ENCODE measurements around the gene HOXC6. TPM values are rescaled to one million over a fixed set of nuclear protein-coding genes. Genes with fewer than 3 reads are reported as not detected.
"Not testable (repeated sequence)": the region's sequence is repeated elsewhere in the genome, so short reads cannot be mapped to it uniquely, and the experiment has no call there.

The HOXC6 gene
- total and polyA plus RNA-seq, 4 donors: 0.18 to 0.71 (median 0.35) TPM

- H3K9ac ChIP-seq (ENCODE audit: insufficient read depth in 1 of 2, low read length in 2 of 2): no peak overlapping the region
- ATAC-seq (ENCODE audit: insufficient read depth, low FRiP score) (no peak), DNase-seq (no peak)
- no peak overlapping the region for H3K4me3 ChIP-seq
- H3K9me3 ChIP-seq (ENCODE audit: control insufficient read depth in 4 of 4, insufficient read depth in 3 of 4, low read length in 3 of 4): peaks cover 0 to 5% (median 0%) of the 10 kb centered on the region in 4 donors
- TF ChIP-seq, protein P1, sequence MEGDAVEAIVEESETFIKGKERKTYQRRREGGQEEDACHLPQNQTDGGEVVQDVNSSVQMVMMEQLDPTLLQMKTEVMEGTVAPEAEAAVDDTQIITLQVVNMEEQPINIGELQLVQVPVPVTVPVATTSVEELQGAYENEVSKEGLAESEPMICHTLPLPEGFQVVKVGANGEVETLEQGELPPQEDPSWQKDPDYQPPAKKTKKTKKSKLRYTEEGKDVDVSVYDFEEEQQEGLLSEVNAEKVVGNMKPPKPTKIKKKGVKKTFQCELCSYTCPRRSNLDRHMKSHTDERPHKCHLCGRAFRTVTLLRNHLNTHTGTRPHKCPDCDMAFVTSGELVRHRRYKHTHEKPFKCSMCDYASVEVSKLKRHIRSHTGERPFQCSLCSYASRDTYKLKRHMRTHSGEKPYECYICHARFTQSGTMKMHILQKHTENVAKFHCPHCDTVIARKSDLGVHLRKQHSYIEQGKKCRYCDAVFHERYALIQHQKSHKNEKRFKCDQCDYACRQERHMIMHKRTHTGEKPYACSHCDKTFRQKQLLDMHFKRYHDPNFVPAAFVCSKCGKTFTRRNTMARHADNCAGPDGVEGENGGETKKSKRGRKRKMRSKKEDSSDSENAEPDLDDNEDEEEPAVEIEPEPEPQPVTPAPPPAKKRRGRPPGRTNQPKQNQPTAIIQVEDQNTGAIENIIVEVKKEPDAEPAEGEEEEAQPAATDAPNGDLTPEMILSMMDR (IDR thresholded peaks at IDR 0.05; ENCODE audit: control extremely low read depth, extremely low read depth): no peak
- no peak overlapping the region for H3K27ac ChIP-seq (ENCODE audit: low read depth in 1 of 2, low read length in 1 of 2)
- H3K27me3 ChIP-seq (ENCODE audit: control insufficient read depth in 3 of 3, insufficient read depth in 3 of 3, low read length in 2 of 3): peaks cover 11 to 78% (median 65%) of the 10 kb centered on the region in 3 donors
- H3K36me3 ChIP-seq (ENCODE audit: control insufficient read depth in 4 of 4, insufficient read depth in 4 of 4, low read length in 4 of 4): peaks cover 0 to 1% (median 0%) of the 10 kb centered on the region in 4 donors
- WGBS, 2 donors: 60 to 69% methylated on average over 3 of the region's 3 CpGs
- H3K4me1 ChIP-seq (ENCODE audit: control insufficient read depth in 5 of 5, insufficient read depth in 5 of 5, low read length in 5 of 5): peaks cover 0 to 39% (median 0%) of the 10 kb centered on the region in 5 donors
These were observed 12.4 kb downstream of the HOXC6 start for GRCh38 chr12:54040648-54041047.

DNA sequence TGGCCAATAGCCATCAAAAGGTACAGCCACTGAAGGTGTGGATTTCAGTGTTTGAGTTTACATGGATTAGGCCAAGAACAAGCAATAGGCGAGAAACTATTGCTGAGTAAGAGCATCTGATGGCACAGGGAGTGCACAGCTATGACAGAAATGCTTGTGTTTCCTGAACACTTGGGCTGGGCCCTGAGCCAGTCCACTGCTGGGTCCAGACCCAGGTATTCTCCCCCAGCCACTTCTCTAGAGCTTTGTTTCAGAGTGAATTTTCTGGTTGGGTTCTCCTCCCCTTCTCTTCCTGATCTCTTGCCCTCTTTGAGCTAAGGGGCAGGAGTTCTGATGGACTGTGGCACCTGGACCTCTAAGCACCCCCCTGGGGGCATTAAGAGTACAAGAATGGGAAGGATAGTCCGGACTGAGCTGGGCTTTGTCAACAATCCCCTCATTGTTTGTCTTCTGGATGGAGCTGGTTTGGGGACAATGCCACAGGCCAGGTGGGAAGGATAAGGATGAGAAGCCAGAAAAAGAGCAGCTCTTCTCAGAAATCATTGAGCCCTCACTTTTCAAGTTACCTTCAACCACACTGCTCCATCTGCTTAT is 13.0 kb downstream of the HOXC6 start:
- Histone ChIP-seq H3K4me1 (ENCODE audit: control insufficient read depth in 5 of 5, insufficient read depth in 5 of 5, low read length in 5 of 5) (peaks cover 0 to 39% (median 0%) of the 10 kb centered on the region in 5 donors), H3K36me3 (ENCODE audit: control insufficient read depth in 4 of 4, insufficient read depth in 4 of 4, low read length in 4 of 4) (no peaks in the 10 kb centered on the region), H3K9ac (ENCODE audit: insufficient read depth in 1 of 2, low read length in 2 of 2) (no peak overlapping the region), H3K27ac (ENCODE audit: low read depth in 1 of 2, low read length in 1 of 2) (no peak overlapping the region), H3K9me3 (ENCODE audit: control insufficient read depth in 4 of 4, insufficient read depth in 3 of 4, low read length in 3 of 4) (peaks cover 0 to 5% (median 0%) of the 10 kb centered on the region in 4 donors), H3K4me3 (no peak overlapping the region), H3K27me3 (ENCODE audit: control insufficient read depth in 3 of 3, insufficient read depth in 3 of 3, low read length in 2 of 3) (peaks cover 11 to 78% (median 68%) of the 10 kb centered on the region in 3 donors)
- 52 to 54% methylated on average over 2 of the region's 2 CpGs for WGBS, 2 donors
- no peak for ATAC-seq (ENCODE audit: insufficient read depth, low FRiP score)
- TF ChIP-seq, protein P1 (IDR thresholded peaks at IDR 0.05; ENCODE audit: control extremely low read depth, extremely low read depth): no peak
- no peak for DNase-seq

GRCh38 chr12:54042033-54042432 is 13.8 kb downstream of the HOXC6 start:
- H3K27ac ChIP-seq (ENCODE audit: low read depth in 1 of 2, low read length in 1 of 2); ATAC-seq (ENCODE audit: insufficient read depth, low FRiP score); DNase-seq; H3K36me3 ChIP-seq (ENCODE audit: control insufficient read depth in 4 of 4, insufficient read depth in 4 of 4, low read length in 4 of 4); H3K4me3 ChIP-seq; H3K9ac ChIP-seq (ENCODE audit: insufficient read depth in 1 of 2, low read length in 2 of 2); H3K9me3 ChIP-seq (ENCODE audit: control insufficient read depth in 4 of 4, insufficient read depth in 3 of 4, low read length in 3 of 4): not testable (repeated sequence)
- peaks cover 11 to 79% (median 76%) of the 10 kb centered on the region in 3 donors for H3K27me3 ChIP-seq (ENCODE audit: control insufficient read depth in 3 of 3, insufficient read depth in 3 of 3, low read length in 2 of 3)
- WGBS, 2 donors: 64 to 67% methylated on average over 6 of the region's 6 CpGs
- H3K4me1 ChIP-seq (ENCODE audit: control insufficient read depth in 5 of 5, insufficient read depth in 5 of 5, low read length in 5 of 5): peaks cover 0 to 45% (median 4%) of the 10 kb centered on the region in 5 donors

GRCh38 chr12:54042970-54043853 is 15.0 kb downstream of the HOXC6 start:
- Histone ChIP-seq H3K9ac (ENCODE audit: insufficient read depth in 1 of 2, low read length in 2 of 2) (no peak overlapping the region), H3K36me3 (ENCODE audit: control insufficient read depth in 4 of 4, insufficient read depth in 4 of 4, low read length in 4 of 4) (no peaks in the 10 kb centered on the region), H3K27me3 (ENCODE audit: control insufficient read depth in 3 of 3, insufficient read depth in 3 of 3, low read length in 2 of 3) (peaks cover 6 to 78% (median 71%) of the 10 kb centered on the region in 3 donors), H3K4me1 (ENCODE audit: control insufficient read depth in 5 of 5, insufficient read depth in 5 of 5, low read length in 5 of 5) (peaks cover 0 to 46% (median 7%) of the 10 kb centered on the region in 5 donors), H3K9me3 (ENCODE audit: control insufficient read depth in 4 of 4, insufficient read depth in 3 of 4, low read length in 3 of 4) (peaks cover 0 to 6% (median 0%) of the 10 kb centered on the region in 4 donors), H3K27ac (ENCODE audit: low read depth in 1 of 2, low read length in 1 of 2) (no peak overlapping the region), H3K4me3 (no peak overlapping the region)
- DNase-seq (peak; percentile 66 to 83 (median 78)), ATAC-seq (ENCODE audit: insufficient read depth, low FRiP score) (no peak)
- 35 to 42% methylated on average over 6 of the region's 6 CpGs for WGBS, 2 donors
- TF ChIP-seq, protein P1 (IDR thresholded peaks at IDR 0.05; ENCODE audit: control extremely low read depth, extremely low read depth): no peak
